Measurements from ENCODE around the gene OR6K3. TPM values are rescaled to one million over a fixed set of nuclear protein-coding genes. Genes with fewer than 3 reads are reported as not detected.

The OR6K3 gene
- polyA plus RNA-seq, 2 donors = not detected

- H3K27ac ChIP-seq (ENCODE audit: low read depth in 2 of 2, low read length in 1 of 2) = no peak overlapping the region
Measured at GRCh38 chr1:158675563-158676323, 44.8 kb downstream of the OR6K3 start.

GRCh38 chr1:158674302-158674701 lies 46.2 kb downstream of the OR6K3 start:
- no peaks in the 10 kb centered on the region for H3K27me3 ChIP-seq (ENCODE audit: control insufficient read depth in 1 of 2, insufficient read depth in 2 of 2, low read length in 2 of 2)
- H3K27ac ChIP-seq (ENCODE audit: low read depth in 2 of 2, low read length in 1 of 2) = no peak overlapping the region
- H3K9me3 ChIP-seq (ENCODE audit: control insufficient read depth in 2 of 2, insufficient read depth in 1 of 2, low read depth in 1 of 2, low read length in 1 of 2) = no peaks in the 10 kb centered on the region
- H3K4me3 ChIP-seq (ENCODE audit: low read depth in 1 of 2, low read length in 2 of 2) = no peak overlapping the region
- no peaks in the 10 kb centered on the region for H3K36me3 ChIP-seq (ENCODE audit: control insufficient read depth in 2 of 2, insufficient read depth in 2 of 2, low read length in 1 of 2)
- WGBS, 2 donors = 85 to 89% methylated on average over 7 of the region's 7 CpGs
- no peaks in the 10 kb centered on the region for H3K4me1 ChIP-seq (ENCODE audit: control insufficient read depth in 2 of 2, insufficient read depth in 2 of 2, low read length in 1 of 2)

More at GRCh38 chr1:158675563-158676323, 44.8 kb downstream of the OR6K3 start:
- 57 to 62% methylated on average over 4 of the region's 4 CpGs for WGBS, 2 donors
- Histone ChIP-seq H3K4me3 (ENCODE audit: low read depth in 1 of 2, low read length in 2 of 2) (no peak overlapping the region), H3K36me3 (ENCODE audit: control insufficient read depth in 2 of 2, insufficient read depth in 2 of 2, low read length in 1 of 2) (no peaks in the 10 kb centered on the region), H3K4me1 (ENCODE audit: control insufficient read depth in 2 of 2, insufficient read depth in 2 of 2, low read length in 1 of 2) (no peaks in the 10 kb centered on the region), H3K9me3 (ENCODE audit: control insufficient read depth in 2 of 2, insufficient read depth in 1 of 2, low read depth in 1 of 2, low read length in 1 of 2) (no peaks in the 10 kb centered on the region), H3K27me3 (ENCODE audit: control insufficient read depth in 1 of 2, insufficient read depth in 2 of 2, low read length in 2 of 2) (no peaks in the 10 kb centered on the region)

Other genes starting within 250 kb of the OR6K3 start
- gene OR10R2, start 248.5 kb downstream of the OR6K3 start, polyA plus RNA-seq = not detected
- gene OR6Y1, start 166.3 kb downstream of the OR6K3 start, polyA plus RNA-seq = not detected
- gene OR6P1, start 150.1 kb downstream of the OR6K3 start, polyA plus RNA-seq = not detected
- gene OR10X1, start 140.8 kb downstream of the OR6K3 start, polyA plus RNA-seq = not detected
- not detected for gene OR10Z1, start 115.5 kb downstream of the OR6K3 start, polyA plus RNA-seq
- under 1 TPM in 1 of 2 donors, not detected in 1; 0.04 TPM for gene SPTA1, start 34.0 kb downstream of the OR6K3 start, polyA plus RNA-seq
- gene OR6K2, start 20.1 kb downstream of the OR6K3 start, polyA plus RNA-seq = not detected
- not detected for gene OR6K6, start 34.0 kb upstream of the OR6K3 start, polyA plus RNA-seq
- not detected for gene OR6N1, start 51.5 kb upstream of the OR6K3 start, polyA plus RNA-seq
- gene OR6N2, start 60.5 kb upstream of the OR6K3 start, polyA plus RNA-seq = not detected
- gene MNDA, start 110.6 kb upstream of the OR6K3 start, polyA plus RNA-seq = under 1 TPM; 0.49 to 0.93 TPM
- under 1 TPM; 0.28 to 0.31 TPM for gene PYHIN1, start 210.8 kb upstream of the OR6K3 start, polyA plus RNA-seq